NOMO-1 (cell line): ENCODE measurements around the gene CYTH1.

ENCODE experiments used
- DNase-seq, 2 experiments: peaks; one replicate each; lab custom pipeline; 2025; ENCODE audit not compliant: unreplicated experiment in 2 of 2; lab: John Stamatoyannopoulos, UW

The CYTH1 gene

DNA sequence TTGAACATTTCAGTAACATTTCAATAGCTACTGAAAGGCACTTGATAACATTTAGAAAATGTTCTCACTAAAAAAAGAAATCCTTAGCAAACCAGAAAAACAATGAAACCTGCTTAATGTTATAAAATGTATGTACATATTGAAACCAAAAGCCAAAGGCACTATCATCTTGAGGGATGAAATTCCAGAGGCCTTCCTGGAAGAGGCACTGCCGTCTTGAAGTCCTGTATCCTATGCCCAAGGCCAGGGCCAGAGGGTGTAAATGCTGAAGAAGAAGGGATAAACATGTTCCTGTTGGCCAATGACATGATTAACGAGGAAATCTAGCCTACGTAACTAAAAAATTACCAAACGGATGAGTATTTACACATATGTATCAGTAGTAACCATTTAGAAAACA lies 147.9 kb downstream of the CYTH1 start:
- DNase-seq = no peak

DNA sequence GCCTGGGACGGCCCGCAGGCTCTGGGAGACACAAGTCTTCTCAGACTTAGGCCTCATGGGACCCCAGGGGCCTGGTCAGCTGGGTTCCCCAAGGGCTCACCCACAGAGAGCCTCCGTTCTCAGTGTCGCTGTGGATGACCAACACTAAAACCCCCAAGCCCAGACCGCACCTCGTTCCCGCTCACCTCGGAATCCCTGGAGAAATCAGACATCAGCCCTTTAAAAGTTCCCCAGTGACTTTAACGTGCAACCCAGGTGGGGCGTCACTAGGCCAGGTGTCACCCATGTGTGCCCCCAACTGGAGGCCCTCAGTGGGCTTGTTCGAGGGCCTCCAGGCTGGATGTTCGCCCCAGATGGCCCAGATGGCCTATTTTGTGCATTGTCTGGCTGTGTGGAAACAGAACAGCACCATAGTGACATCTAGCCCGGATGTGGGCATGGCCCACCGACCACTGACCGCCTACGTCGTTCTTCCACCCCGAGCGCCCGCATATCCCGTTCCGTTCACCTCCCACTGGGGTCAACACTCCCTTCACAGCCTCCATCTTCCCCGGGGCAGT lies 152.6 kb downstream of the CYTH1 start:
- DNase-seq = no peak

DNA sequence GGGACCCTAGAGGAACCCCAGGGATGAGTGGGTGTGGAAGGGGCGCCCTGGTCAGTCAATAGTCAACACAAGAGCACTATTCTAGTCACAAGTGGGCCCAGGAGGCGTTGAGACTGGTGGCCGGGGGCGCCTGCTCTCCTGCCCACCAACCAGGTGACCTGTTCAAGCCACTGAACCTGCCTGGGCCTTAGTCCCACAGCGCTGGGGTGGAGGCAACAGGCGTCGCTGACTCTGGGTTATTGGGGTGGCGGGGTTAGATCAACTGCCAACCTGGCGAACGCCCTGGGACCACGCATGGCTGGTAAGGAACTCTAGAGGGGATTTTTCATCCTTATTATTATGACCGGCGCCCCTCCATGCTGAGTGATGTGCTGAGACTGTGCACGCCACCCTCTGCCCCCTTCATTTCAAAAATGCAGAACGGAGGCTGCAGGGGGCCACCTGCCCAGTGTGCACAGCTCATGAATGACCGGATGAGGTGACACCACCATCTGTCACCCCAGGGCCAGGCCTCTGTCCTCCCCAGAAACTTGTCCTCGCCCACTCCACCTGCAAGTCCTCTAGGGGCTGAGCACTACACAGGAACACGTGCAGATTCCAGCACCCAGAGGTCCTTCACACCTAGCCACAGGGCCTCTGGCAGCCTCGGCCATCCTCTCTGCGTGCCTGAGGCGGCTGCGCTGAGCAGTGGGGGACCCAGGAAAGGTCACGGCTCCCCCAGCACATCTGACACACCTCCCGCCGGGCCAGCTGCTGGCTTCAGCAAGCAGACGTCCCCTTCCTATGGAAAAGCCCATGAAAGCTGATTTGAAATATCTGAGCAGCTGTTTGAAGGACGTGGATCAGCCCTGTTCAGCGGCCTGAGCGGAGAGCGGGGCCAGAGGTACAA lies 153.3 kb downstream of the CYTH1 start:
- no peak for DNase-seq

DNA sequence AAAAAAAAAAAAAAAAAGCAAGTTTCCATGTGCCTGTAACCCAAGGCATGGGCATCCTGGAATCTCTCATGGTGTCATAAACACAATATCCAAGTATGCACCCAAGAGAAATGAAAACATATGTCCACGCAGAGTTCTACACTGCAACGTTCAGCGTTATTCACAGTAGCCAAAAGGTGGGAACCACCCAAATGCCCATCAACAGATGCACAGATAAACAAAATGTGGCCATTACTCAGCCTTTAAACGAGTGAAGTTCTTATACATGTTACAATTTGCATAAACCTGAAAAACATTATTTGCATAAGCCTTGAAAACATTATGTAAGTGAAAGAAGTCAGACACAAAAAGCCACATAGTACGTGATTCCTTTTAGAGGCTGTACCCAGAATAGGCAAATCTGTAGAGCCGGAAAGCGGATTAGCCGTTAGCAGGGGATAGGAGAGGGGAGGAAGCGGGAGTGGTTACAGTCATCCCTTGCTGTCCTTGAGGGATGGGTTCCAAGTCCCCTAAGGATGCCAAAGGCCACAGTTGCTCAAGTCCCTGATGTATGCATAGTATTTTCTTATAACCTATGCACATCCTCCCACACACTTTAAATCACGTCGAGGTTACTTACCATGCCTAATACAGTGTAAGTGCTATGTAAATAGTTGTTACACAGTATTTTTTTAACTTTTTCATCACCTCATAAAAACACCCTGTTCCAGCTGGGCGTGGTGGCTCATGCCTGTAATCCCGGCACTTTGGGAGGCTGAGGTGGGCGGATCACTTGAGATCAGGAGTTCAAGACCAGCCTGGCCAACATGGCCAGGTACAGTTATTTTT lies 157.5 kb downstream of the CYTH1 start:
- DNase-seq = no peak
